GM12801 (cell line): Measurements from ENCODE around the gene SAG.

Experiments
- CTCF ChIP-seq: IDR thresholded peaks from one replicate; pipeline ENCODE4 v1.5.1; 2011; ENCODE audit warnings: control low read depth; ENCODE audit not compliant: insufficient read length; ENCODE audit errors: extremely low read depth

Gene SAG

GRCh38 chr2:233356546-233357308, 49.1 kb downstream of the SAG start:
- TF ChIP-seq CTCF = no peak

GRCh38 chr2:233358335-233358734, 50.7 kb downstream of the SAG start:
- TF ChIP-seq CTCF = no peak

GRCh38 chr2:233358947-233359346, 51.3 kb downstream of the SAG start:
- no peak for TF ChIP-seq CTCF

- TF ChIP-seq CTCF = no peak
Observed at GRCh38 chr2:233359823-233360222, 52.2 kb downstream of the SAG start.

- no peak for TF ChIP-seq CTCF
Observed at GRCh38 chr2:233360771-233361176, 53.2 kb downstream of the SAG start.

GRCh38 chr2:233361297-233361696, 53.7 kb downstream of the SAG start:
- TF ChIP-seq CTCF = no peak

- TF ChIP-seq CTCF = no peak
Observed at GRCh38 chr2:233362742-233363141, 55.1 kb downstream of the SAG start.
